AG10803 (cell line): ENCODE results near the gene RPL13.

Experiments
- DNase-seq: peaks from one replicate; pipeline ENCODE4 v3.0.0; 2010; ENCODE audit warnings: low read depth
- H3K4me3 ChIP-seq: 2 replicates; pipeline ENCODE4 v1.5.1; 2011; ENCODE audit warnings: mild to moderate bottlenecking, low read length, control low read depth
- CTCF ChIP-seq: conservative IDR thresholded peaks from 2 replicates; pipeline ENCODE4 v1.5.1; 2011; ENCODE audit warnings: mild to moderate bottlenecking, low read length, control low read depth, inconsistent platforms

Gene RPL13

GRCh38 chr16:89549007-89549700 is 11.3 kb upstream of the RPL13 start:
- no peak overlapping the region for H3K4me3 ChIP-seq
- TF ChIP-seq CTCF: no peak
- DNase-seq: no peak

- TF ChIP-seq CTCF: no peak
- DNase-seq: no peak
- no peak overlapping the region for H3K4me3 ChIP-seq
Observed at GRCh38 chr16:89550421-89551007, 10.0 kb upstream of the RPL13 start.

- no peak for DNase-seq
- H3K4me3 ChIP-seq: no peak overlapping the region
- TF ChIP-seq CTCF: no peak
Observed at GRCh38 chr16:89552329-89552728, 8.2 kb upstream of the RPL13 start.

- no peak for DNase-seq
- TF ChIP-seq CTCF: no peak
- no peak overlapping the region for H3K4me3 ChIP-seq
Observed at GRCh38 chr16:89552913-89553312, 7.6 kb upstream of the RPL13 start.

GRCh38 chr16:89553733-89554132 is 6.7 kb upstream of the RPL13 start:
- DNase-seq: no peak
- no peak overlapping the region for H3K4me3 ChIP-seq
- TF ChIP-seq CTCF: no peak

- TF ChIP-seq CTCF: no peak
- DNase-seq: no peak
- no peak overlapping the region for H3K4me3 ChIP-seq
Observed at GRCh38 chr16:89554343-89554742, 6.1 kb upstream of the RPL13 start.

GRCh38 chr16:89555265-89555664 is 5.2 kb upstream of the RPL13 start:
- DNase-seq: no peak
- H3K4me3 ChIP-seq: no peak overlapping the region
- TF ChIP-seq CTCF: no peak
